Stimulated activated CD8-positive, alpha-beta memory T cell treated with anti-CD3 and anti-CD28 coated beads, Interleukin-12 subunit alpha, Interleukin-12 subunit beta, amount 100 ng/mL, for 24 hours (primary cell): ENCODE measurements around the gene BPIFB6.

Experiments used
- DNase-seq: peaks from one replicate; pipeline ENCODE4 v3.0.0-alpha.2; 2020; ENCODE audit errors: extremely low read depth

The BPIFB6 gene

DNA sequence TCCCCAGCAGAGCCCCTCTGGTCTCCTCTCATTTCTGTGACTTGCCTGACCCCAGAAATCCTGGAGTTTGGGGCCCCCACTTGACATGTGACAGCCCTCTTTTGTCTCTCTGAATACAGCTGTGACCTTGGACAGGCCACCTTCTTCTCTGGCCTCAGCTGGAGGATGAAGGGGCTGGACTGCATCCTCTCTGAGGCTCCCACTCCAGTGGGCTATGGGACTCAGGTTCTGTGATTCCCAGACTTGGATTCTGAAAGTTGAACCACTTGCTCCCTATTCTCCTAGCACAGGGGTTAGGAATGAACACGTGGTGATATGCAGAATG lies 31.3 kb downstream of the BPIFB6 start:
- no peak for DNase-seq

DNA sequence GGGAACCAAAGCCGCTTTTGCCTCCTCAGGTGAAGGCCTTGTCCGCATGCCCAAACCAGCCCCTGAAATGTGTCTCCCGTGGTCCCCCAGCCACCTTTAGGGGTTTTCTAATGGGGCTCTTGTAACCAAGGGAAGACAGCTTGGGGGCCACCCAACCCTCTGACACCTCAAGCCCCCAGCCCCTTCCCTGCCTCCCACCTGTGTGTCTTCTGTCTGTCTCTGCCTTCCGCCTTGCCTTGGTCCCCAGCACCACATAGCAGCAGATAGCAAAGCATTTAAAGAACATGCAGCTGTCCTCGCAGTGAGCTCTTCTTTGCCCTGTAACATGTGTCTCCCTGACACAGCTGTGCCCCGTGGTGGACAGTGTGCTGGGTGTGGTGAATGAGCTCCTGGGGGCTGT lies 31.8 kb downstream of the BPIFB6 start:
- no peak for DNase-seq

DNA sequence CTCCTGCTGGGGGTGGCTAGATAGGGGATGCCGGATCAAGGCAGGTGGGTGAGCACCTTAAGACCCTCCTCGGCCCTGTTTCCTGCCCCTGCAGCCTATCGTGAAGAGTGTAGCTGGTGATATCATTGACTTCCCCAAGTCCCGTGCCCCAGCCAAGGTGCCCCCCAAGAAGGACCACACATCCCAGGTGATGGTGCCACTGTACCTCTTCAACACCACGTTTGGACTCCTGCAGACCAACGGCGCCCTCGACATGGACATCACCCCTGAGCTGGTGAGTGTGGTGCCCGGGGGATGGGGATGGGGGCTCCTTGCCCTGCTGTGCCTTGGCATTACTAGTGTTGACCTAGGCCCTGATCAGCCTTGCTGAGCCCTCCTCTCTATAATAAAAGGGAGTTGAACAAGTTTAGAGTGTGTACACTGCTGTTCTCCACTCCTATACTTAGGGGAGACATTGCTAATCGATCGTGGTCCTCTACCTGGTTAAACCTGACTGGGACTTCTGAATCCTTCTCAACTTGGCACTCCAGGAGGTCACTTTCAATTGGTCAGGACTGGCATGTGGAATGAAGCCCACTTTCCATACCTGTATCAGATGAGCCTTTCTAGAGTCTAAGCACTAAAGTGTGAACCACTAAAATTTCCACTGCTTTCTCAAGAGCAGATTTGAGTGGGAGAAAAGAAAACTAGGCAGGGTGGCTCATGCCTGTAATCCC lies 33.3 kb downstream of the BPIFB6 start:
- DNase-seq = no peak

DNA sequence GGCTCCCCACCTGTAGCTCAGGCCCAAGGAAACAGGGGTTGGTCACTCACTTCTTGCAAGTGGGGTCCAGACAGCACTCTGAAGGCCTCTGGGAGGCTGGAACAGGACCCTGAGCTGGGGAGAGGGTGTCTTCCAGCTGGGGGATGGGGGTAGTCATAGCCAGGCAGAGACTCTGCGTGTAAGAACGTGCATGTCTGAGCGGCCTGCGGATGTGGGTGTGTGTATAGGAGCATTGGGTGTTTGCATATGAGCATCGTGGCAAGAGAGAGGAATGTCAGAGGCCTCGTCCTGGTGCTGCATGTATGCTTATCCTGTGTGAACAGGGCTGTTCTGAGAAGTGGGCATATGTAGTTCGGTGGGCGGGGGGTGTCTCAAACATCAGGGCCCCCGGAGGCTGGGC lies 34.3 kb downstream of the BPIFB6 start:
- DNase-seq = no peak

DNA sequence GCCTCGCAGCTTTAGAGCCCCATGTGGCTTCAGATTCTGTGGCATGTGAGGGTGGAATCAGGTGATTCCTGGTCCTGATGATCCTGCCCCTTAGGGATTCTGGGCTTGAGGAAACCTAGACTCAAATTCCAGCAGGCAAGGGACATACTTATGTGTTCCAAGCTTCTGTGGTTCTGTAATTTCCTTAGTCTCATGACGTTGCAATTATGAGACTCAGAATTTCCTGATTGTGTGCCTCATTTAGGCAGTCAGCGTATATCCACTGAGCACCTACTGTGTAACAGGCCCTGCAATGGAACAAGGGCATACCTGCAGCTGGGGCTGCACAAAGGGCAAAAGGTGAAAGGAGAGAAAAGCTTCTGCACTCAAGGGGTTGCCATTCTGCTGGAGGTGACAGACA lies 36.4 kb downstream of the BPIFB6 start:
- no peak for DNase-seq

DNA sequence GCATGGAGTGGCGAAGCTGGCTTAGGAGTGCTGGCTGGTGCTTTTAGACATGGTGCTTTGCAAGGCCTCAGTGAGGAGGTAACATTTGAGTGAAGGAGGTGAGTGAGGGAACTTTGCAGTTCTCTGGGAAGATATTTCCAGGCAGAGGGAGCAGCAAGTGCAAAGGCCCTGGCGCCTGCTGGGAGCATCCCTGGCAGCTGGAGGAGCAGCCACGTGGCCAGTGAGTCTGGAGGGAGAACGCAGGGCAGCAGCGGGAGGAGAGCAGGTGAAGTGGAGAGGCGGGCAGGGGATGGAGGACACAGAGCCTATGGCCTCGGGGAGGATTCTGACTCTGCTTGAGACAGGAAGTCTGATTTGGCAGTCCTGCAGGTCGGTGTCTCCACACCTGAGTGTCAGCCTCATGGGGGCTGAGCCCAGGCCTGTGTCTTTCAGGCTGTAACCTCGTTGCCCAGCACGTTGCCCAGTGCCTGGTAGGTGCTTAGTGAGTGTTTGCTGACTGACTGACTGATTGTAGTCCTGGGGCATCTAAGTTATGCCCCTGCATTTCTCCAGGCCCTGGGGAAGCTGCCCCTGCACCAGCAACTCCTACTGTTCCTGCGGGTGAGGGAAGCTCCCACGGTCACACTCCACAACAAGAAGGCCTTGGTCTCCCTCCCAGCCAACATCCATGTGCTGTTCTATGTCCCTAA lies 36.9 kb downstream of the BPIFB6 start:
- DNase-seq = no peak

DNA sequence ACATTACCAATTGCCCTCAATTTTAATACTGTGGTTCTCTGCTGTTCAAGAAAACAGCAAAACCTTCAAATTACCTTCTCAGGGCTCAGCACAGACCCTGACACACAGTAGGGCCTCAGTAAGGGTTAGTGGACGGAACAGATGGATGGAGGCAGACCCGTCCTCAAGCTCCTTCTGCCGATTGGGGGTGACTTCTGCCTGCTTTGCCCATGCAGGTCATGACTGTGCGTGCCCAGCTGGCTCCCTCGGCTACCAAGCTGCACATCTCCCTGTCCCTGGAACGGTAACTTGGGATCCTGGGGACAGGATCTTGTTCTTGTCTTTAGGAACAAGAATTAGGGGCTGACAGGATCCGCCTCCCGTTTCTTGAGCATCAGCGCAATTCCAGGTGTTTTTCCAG lies 38.2 kb downstream of the BPIFB6 start:
- DNase-seq = no peak

DNA sequence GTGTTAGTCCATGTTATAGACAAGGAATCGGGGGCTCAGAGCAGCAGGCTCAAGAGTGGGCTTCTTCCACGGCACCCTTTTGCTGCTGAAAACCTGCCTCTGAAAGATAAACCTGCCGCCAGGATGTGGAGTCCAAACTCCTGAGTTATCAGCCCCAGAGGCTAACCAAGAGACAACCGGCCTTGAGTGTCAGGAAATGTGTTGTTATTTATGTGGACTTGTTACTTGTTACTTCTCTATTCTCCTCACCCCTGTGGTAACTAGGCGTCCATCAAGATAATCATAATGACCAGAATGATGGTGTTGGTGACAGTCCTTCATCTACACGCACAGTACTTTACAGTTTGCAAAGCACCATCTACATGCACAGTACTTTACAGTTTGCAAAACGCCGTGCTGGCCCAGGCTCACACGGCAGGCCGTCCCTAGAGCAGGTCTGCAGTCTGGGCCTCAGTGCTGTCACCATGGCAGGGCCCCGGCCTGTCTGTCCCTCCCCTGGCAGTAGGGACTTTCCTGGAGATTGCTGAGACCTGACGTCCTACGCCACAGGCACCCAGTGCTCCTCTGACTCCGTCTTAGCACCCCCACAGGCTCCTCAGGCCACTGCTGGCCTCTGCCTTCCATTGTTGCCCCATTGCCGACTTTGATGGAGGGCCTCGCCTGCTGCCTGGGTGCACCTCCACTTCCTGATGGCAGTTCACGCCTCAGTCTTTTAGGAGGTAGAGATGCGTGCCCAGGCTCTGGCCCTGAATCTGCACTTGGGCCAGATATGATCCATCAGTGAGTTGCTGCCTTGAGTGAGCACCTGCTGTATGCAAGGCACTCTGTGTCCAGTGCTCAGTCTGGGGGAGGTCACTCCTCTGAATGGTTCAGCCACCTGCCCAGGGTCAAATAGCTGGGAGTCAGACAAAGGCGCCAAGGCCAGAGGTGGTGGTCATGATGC lies 38.9 kb downstream of the BPIFB6 start:
- DNase-seq = no peak

DNA sequence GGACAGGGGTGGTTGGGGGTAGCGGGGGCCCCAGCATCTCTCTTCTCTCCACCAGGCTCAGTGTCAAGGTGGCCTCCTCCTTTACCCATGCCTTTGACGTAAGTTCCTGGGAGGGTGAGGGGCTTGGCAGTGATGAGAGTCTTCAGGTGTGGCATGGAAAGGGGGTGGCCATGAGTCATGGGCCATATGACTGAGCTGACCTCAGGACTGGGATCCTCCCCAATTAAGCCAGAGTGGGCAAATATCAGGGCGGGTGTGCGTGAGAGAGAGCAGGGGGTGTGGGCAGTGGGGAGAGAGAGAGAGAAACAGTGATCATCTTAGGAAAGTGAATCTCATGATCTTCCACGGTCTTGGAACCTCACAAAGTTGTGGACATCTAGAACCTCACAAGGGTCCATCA lies 39.8 kb downstream of the BPIFB6 start:
- no peak for DNase-seq

DNA sequence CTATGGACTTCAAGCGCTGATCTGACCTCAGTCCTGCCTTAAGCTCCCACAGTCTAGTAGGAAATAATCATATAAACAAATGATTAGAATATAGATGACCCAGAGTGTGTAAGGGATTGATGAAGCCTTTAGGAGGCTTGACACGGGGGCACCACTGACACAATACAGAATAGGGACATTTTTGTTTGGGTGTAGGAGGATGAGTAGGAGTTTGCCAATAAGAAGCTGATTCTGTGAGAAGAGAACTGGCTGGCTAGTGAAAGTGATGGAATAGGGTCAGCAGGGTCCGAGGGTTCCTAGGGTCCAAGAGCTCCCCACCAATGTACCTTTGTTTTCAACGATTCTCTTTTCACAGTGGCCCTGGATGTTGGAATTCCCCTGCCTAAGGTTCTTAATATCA lies 40.9 kb downstream of the BPIFB6 start:
- no peak for DNase-seq

DNA sequence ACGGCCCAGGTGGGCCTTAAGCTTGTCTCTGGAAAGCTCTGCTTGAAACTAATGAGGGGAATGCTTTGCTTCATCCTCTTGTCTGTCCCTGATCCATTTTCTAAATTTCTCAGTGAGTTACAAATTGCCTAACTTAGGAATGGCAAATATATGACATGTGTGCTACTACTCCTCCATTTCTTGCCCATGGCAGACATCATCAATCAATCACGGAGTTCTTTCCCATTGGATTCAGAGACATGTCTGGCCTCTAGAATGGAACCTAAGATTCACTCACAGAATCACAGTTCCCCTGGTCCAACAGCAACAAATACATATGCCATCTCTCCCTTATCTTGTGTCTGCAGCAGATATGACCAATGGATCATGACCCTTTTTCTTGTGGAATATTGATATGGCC lies 41.4 kb downstream of the BPIFB6 start:
- DNase-seq = no peak

DNA sequence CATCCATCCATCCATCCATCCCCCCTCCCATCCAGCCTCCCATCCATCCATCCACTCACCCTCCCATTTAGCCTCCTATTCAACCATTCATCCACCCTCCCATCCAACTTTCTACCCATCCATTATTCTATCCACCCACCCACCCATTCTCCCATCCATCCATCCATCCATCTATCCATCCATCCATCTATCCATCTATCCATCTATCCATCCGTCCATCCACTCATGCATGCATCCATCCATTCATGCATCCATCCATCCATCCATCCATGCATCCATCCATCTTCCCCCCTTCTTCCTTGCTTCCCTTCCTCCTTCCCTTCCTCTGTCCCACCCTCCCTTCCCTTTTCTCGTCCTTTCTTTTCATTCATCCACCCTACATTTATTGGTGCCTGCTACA lies 43.2 kb downstream of the BPIFB6 start:
- DNase-seq = no peak

DNA sequence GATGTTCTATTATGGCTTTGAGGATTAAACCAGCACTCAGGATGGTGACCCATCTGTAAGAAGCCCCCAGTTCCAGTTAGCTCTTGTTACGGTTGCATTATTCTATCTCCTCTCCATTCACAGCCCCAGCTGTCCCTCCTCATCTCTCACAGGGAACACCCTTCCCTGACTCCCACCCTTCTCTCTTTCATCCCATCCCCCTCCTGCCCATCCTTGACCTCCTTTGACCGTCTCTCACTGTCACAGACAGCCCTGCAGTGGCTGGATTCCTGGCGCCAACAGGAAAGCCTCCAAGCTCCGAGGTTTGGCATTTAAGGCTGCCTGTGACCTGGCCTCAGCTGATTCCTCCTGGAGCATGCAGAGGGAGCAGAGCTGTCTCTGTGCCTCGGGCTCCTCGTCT lies 43.8 kb downstream of the BPIFB6 start:
- no peak for DNase-seq

DNA sequence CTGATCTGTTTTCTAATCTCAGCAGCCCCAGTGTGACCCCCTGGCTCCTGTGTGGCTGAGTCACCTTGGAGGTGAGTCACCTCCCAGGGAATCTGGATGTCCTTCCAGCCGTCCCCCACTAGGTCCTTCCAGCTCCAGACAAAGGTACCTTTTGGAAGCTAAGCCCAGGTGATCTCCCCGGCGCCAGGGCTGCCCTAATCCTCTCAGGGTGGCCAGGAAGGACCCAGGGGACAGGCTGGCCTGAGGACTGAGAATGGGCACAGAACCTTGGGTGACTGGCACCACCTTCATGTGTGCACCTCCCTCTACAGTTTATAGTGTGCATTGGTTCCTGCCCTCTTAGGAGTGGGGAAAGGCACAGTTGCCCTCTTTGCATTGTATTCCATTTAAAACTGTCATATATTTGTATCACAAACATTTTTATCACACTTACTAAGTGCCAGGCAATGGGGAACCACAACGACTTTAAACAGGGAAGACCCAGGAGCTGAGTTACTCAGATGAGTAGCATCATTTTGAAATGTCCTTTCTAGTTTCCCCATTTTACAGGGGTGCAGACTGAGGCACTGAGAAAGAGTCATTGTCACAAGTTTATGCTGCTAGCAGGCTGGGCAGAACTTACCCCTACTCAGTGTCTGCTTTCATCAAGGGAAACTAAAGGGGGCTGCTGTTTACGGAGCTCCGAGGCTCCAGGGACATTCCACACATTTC lies 45.4 kb downstream of the BPIFB6 start:
- DNase-seq = no peak

DNA sequence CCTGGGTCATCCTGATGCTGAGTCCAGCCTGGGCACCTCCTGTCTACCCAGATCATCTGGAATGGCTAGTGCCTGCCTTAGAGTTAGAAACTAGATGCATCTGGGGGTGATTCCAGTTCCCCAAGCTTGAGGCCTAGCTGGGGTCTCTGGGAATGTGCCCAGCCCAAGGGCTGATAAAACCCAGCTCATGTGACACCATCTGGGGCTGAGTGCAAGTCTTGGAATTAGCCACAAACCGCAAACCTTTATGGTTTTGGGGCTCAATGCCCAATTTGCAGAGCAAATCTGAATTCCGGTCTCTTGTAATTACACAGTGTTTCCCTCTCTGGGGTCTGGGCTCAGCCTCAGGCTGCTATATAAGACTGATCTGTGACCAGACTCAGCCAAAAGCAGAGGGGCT lies 47.8 kb downstream of the BPIFB6 start, which contains the start of gene BPIFB4:
BPIFB4 (plus strand) TSS at position 385 of the 400 bp plus-strand sequence. CDS start 1,884 bp downstream, outside the sequence.
- no peak for DNase-seq

DNA sequence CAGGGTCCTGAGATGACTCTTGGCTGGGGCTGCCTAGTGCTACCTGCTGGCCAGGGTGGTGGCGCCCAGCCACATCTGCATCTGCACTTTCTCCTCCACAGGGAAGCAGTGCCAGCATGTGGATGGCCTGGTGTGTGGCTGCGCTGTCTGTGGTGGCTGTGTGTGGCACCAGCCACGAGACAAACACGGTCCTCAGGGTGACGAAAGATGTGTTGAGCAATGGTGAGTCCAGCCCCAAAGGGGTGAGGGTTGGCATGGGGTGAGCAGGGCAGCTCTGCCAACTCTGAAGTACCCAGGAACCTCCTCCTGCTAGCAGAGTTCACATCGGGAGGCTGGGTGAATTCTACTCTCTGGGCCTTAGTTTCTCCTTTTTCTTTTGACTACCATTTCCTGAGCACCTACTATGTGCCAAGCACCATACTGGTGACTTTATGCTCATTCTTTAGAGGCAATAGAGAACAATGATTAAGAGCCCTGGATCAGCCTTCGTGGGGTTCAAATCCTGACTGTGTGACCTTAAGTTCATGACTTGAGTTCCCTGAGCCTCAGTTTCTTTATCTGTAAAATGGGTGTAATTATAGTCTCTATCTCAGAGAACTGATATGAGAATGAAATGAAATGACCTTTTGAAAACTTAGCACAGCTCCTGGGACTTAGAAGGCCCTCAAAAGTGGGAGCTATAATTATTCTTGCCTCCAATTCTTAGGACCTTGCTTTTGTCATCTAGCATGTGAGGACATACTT lies 50.1 kb downstream of the BPIFB6 start:
- DNase-seq = no peak

DNA sequence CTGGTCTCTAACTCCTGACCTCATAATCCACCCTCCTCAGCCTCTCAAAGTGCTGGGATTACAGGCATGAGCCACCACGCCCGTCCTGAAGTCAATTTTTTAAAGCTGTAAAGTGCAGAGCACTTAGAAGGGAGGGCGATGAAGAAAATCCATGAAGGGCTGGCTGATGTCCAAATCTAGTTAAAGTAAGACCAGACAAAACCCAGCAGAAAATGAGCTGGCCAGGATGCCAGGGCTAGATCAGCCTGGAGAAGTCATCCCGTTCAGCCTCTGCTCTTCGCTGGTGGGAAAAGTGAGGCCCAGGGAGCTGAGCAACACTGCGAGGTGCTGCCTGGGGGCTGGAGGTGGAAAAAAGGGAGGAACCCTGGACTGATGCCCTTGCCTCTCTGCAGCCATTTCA lies 51.1 kb downstream of the BPIFB6 start:
- no peak for DNase-seq

DNA sequence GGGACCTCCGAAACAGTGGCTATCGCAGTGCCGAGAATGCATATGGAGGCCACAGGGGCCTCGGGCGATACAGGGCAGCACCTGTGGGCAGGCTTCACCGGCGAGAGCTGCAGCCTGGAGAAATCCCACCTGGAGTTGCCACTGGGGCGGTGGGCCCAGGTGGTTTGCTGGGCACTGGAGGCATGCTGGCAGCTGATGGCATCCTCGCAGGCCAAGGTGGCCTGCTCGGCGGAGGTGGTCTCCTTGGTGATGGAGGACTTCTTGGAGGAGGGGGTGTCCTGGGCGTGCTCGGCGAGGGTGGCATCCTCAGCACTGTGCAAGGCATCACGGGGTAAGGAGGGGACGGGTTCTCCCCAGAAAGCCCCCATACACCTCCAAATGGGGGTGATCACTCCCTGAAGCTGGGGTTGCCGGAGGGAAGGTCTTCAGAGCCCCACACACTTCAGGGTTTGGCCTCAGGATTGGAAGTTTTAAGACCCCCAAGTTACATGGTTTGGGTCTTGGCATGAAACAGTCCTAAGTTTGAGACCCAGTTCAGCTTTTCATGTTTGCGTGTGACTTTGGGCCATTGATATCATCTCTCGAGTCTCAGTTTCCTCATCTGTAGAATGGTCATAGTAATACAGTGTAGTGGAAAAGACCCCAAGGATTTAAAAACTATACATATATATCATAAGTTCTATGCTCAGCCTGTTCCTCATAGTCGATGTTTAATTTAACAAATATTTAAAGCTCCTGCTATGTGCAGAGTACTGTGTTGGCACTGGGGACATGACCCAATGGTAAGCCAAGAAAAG lies 52.3 kb downstream of the BPIFB6 start:
- no peak for DNase-seq

DNA sequence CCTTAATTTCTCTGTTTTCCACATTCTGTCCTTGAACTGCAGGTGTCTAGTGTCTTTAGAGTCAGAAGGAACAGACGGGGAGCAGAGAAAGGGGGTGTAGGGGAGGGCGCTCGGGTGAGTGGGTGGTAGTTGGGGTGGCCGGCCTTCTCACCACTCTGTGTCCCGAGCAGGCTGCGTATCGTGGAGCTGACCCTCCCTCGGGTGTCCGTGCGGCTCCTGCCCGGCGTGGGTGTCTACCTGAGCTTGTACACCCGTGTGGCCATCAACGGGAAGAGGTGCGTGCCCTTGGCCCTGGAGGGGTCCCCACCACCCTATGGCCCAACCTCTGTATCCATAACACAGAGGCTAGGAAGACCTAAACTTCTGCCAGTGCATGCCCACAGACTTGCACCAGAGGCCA lies 53.3 kb downstream of the BPIFB6 start:
- no peak for DNase-seq

DNA sequence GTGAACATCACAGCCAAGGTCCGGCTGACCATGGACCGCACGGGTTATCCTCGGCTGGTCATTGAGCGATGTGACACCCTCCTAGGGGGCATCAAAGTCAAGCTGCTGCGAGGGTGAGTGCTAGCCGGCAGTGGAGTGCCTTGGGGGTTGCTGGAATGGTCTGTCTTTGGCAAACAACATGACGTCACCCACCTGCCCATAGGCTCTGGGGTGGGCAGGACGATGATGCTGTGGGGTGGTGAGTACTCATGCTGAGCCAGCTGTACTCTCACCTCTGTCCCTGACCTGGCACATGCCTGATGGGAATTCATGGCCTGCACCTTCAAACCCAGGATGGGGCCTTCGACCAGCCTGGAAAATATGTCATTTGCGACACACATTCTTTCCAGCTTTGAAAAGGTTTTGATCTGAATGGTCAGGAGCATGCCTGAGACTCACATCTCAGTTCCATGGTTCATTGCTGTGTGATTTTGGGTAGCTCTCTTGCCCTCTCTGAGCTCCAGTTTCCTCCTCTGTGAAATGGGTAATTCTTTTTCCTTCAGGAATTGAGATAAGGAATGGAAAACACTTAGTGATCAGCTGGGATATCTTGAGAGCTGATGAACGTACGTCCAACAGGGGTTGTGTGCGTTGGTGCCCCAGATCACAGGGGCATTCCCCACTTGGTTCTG lies 54.7 kb downstream of the BPIFB6 start:
- DNase-seq = no peak
